B cell (primary cell): ENCODE measurements around the gene NLGN4X. TPM values are rescaled to one million over a fixed set of nuclear protein-coding genes. Genes with fewer than 3 reads are reported as not detected.

Source experiments
- ATAC-seq: fragments of 200-7000 bp; cut with Tn5 transposase; one replicate; pipeline ENCODE4 v1.10.0; 2021; ENCODE audit warnings: low read depth, mild to moderate bottlenecking, moderate number of reproducible peaks, moderate library complexity
- CTCF ChIA-PET: fragments of 350-600 bp; sonication (Branson Sonifier 250); formaldehyde crosslinking; loops from one replicate; lab custom pipeline; 2021; ENCODE audit warnings: antibody characterized with exemption, inconsistent platforms; lab: Charles Lee
- POLR2A ChIA-PET: fragments of 350-600 bp; sonication (Branson Sonifier 250); formaldehyde crosslinking; loops from one replicate; lab custom pipeline; 2021; ENCODE audit warnings: antibody characterized with exemption; lab: Charles Lee
- DNase-seq: peaks from one replicate; pipeline ENCODE4 v3.0.0; 2013
- H2AFZ ChIP-seq: 2 replicates; pipeline ENCODE4 v1.6.1; 2012; ENCODE audit warnings: mild to moderate bottlenecking, low read depth, low read length; ENCODE audit not compliant: insufficient read depth, poor library complexity, severe bottlenecking
- H3K27ac ChIP-seq, 2 donors: 1 replicate in 1 of 2; 2 replicates in 1 of 2; pipeline ENCODE4 v1.5.1; 2012 to 2013; ENCODE audit warnings: low read length in 2 of 2, mild to moderate bottlenecking in 2 of 2, moderate library complexity in 1 of 2
- H3K27me3 ChIP-seq, 4 experiments: fragments of 200-600 bp in 1 of 4; sonication (generic) in 1 of 4; replicated peaks in 1 of 4; 1 replicate in 2 of 4; 2 replicates in 2 of 4; pipeline versions ENCODE4 v1.6.1 to v1.7.0; 2013 to 2016; ENCODE audit warnings: low read length in 3 of 4, mild to moderate bottlenecking in 2 of 4, mixed read lengths in 1 of 4, moderate library complexity in 1 of 4; ENCODE audit not compliant: insufficient read depth in 4 of 4, control insufficient read depth in 3 of 4; ENCODE audit errors: control extremely low read depth in 1 of 4
- H3K36me3 ChIP-seq, 2 experiments: replicated peaks in 1 of 2; 1 replicate in 1 of 2; 2 replicates in 1 of 2; pipeline versions ENCODE4 v1.6.1 to v1.7.1; 2013; ENCODE audit warnings: low read length in 1 of 2; ENCODE audit not compliant: insufficient read depth in 2 of 2, control insufficient read depth in 1 of 2; ENCODE audit errors: control extremely low read depth in 1 of 2, extremely low read depth in 1 of 2
- H3K4me1 ChIP-seq, 2 donors: fragments of 200-600 bp in 1 of 2; sonication (generic) in 1 of 2; 1 replicate in 1 of 2; 2 replicates in 1 of 2; pipeline versions ENCODE4 v1.5.1 to v1.6.1; 2013 to 2017; ENCODE audit warnings: low read length in 2 of 2; ENCODE audit not compliant: control insufficient read depth in 2 of 2, insufficient read depth in 2 of 2
- H3K4me2 ChIP-seq: replicated peaks from 2 replicates; pipeline ENCODE3; 2012; ENCODE audit warnings: mild to moderate bottlenecking, low read depth, low read length; ENCODE audit not compliant: poor library complexity, severe bottlenecking
- H3K4me3 ChIP-seq, 5 experiments: fragments of 200-600 bp in 1 of 5; sonication (generic) in 1 of 5; 1 replicate in 3 of 5; 2 replicates in 2 of 5; pipeline versions ENCODE4 v1.5.1 to v1.7.0; 2011 to 2016; ENCODE audit warnings: low read length in 4 of 5, mild to moderate bottlenecking in 4 of 5, low read depth in 2 of 5, control low read depth in 1 of 5, moderate library complexity in 1 of 5; ENCODE audit not compliant: insufficient read depth in 1 of 5; ENCODE audit errors: control extremely low read depth in 1 of 5, extremely low read depth in 1 of 5
- H3K79me2 ChIP-seq: fragments of 200-600 bp; sonication (generic); one replicate; pipeline ENCODE4 v1.6.0; 2016; ENCODE audit warnings: low read length; ENCODE audit not compliant: control insufficient read depth, insufficient read depth
- H3K9ac ChIP-seq: fragments of 200-600 bp; sonication (generic); 2 replicates; pipeline ENCODE4 v1.6.1; 2017; ENCODE audit warnings: mild to moderate bottlenecking, low read length, moderate library complexity
- H3K9me3 ChIP-seq, 3 donors: one replicate each; pipeline versions ENCODE4 v1.6.1 to v1.7.1; 2013; ENCODE audit warnings: low read length in 2 of 3; ENCODE audit not compliant: control insufficient read depth in 2 of 3, insufficient read depth in 1 of 3; ENCODE audit errors: control extremely low read depth in 1 of 3
- H4K20me1 ChIP-seq: 2 replicates; pipeline ENCODE4 v1.6.0; 2012; ENCODE audit warnings: mild to moderate bottlenecking, low read length; ENCODE audit not compliant: insufficient read depth, control insufficient read depth, poor library complexity, severe bottlenecking
- H3K27ac Mint-ChIP-seq: one replicate; pipeline ENCODE4 v1.8.0; 2021; ENCODE audit warnings: mixed read lengths
- H3K27me3 Mint-ChIP-seq: one replicate; pipeline ENCODE4 v1.8.0; 2021; ENCODE audit warnings: mixed read lengths
- H3K4me1 Mint-ChIP-seq: one replicate; pipeline ENCODE4 v1.8.0; 2021; ENCODE audit warnings: mixed read lengths
- H3K4me3 Mint-ChIP-seq: one replicate; pipeline ENCODE4 v1.8.0; 2021; ENCODE audit warnings: mixed read lengths
- H3K9me3 Mint-ChIP-seq: one replicate; pipeline ENCODE4 v1.8.0; 2022; ENCODE audit warnings: mixed read lengths; ENCODE audit not compliant: insufficient read depth
- CTCF ChIP-seq: fragments of 200-600 bp; IDR thresholded peaks from one replicate; pipeline ENCODE4 v1.8.0; 2022; ENCODE audit warnings: antibody characterized with exemption, mild to moderate bottlenecking
- EZH2 ChIP-seq: IDR thresholded peaks from 2 replicates; pipeline ENCODE4 v1.6.1; 2012; ENCODE audit warnings: borderline replicate concordance, low read depth, mild to moderate bottlenecking, moderate library complexity, low read length; ENCODE audit not compliant: insufficient read depth, poor library complexity, severe bottlenecking
- WGBS: methylation state at CpG from one replicate; pipeline ENCODE4 v1.1.5; 2013; ENCODE audit warnings: missing lambda C conversion rate; ENCODE audit not compliant: insufficient coverage; 5-methylcytosine and 5-hydroxymethylcytosine counted together
- intact Hi-C: fragments of 100-400 bp; cut with micrococcal nuclease; formaldehyde crosslinking; loops from one replicate; pipeline ENCODE4 v1.10.0; 2022
- polyA plus RNA-seq: library from polyadenylated mRNA; depleted of rRNA; stranded (reverse); fragments of >200 nt; gene quantifications from 2 replicates; pipeline ENCODE4 v1.2.3, GENCODE V29; 2012
- total RNA-seq, 2 donors: library from RNA; stranded (reverse); fragments of 120-200 nt in 1 of 2; gene quantifications; 1 replicate in 1 of 2; 2 replicates in 1 of 2; pipeline versions ENCODE4 v1.2.3 to v1.2.4, GENCODE V29; 2013 to 2022

The NLGN4X gene
- total and polyA plus RNA-seq, 2 donors (not counting 1 experiment from before 2014, with no cell fraction given), result 0.09 to 0.34 TPM

- ATAC-seq, result no peak
- Mint-ChIP-seq H3K4me3 (no peak overlapping the region), H3K4me1 (no peaks in the 10 kb centered on the region), H3K27ac (no peak overlapping the region), H3K9me3 (no peaks in the 10 kb centered on the region), H3K27me3 (no peaks in the 10 kb centered on the region)
- Histone ChIP-seq H3K4me3 (no peak overlapping the region), H3K4me2 (no peak overlapping the region), H3K79me2 (no peaks in the 10 kb centered on the region), H3K9me3 (no peaks in the 10 kb centered on the region), H4K20me1 (no peaks in the 10 kb centered on the region), H3K27me3 (no peaks in the 10 kb centered on the region), H3K9ac (no peak overlapping the region), H3K27ac (no peak overlapping the region), H2AFZ (no peak overlapping the region), H3K36me3 (no peaks in the 10 kb centered on the region), H3K4me1 (no peaks in the 10 kb centered on the region)
- no peak for DNase-seq
- WGBS, result no CpG with 5 or more reads among the region's 5 CpGs
- CTCF ChIA-PET, result no interaction called here
- POLR2A ChIA-PET, result no interaction called here
- intact Hi-C loops, result no loop called here
- TF ChIP-seq CTCF, result no peak
- TF ChIP-seq EZH2, result no peak
Measured at GRCh38 chrX:6015423-6015822, 213.2 kb downstream of the NLGN4X start.

GRCh38 chrX:6012357-6012756 is 216.3 kb downstream of the NLGN4X start:
- H3K9me3 Mint-ChIP-seq, result no peaks in the 10 kb centered on the region
- POLR2A ChIA-PET, result no interaction called here
- TF ChIP-seq EZH2 (no peak), CTCF (no peak)
- H3K79me2 ChIP-seq, result no peaks in the 10 kb centered on the region
- H3K9me3 ChIP-seq, result no peaks in the 10 kb centered on the region
- no peak overlapping the region for H3K4me3 ChIP-seq
- DNase-seq (no peak), ATAC-seq (no peak)
- H3K4me1 ChIP-seq, result no peaks in the 10 kb centered on the region
- H3K36me3 ChIP-seq, result no peaks in the 10 kb centered on the region
- no peak overlapping the region for H3K4me2 ChIP-seq
- no peaks in the 10 kb centered on the region for H3K4me1 Mint-ChIP-seq
- H3K27ac ChIP-seq, result no peak overlapping the region
- intact Hi-C loops, result no loop called here
- CTCF ChIA-PET, result no interaction called here
- no peak overlapping the region for H3K4me3 Mint-ChIP-seq
- H3K9ac ChIP-seq, result no peak overlapping the region
- WGBS, result no CpG with 5 or more reads among the region's 2 CpGs
- H4K20me1 ChIP-seq, result no peaks in the 10 kb centered on the region
- H2AFZ ChIP-seq, result no peak overlapping the region
- no peaks in the 10 kb centered on the region for H3K27me3 ChIP-seq
- no peaks in the 10 kb centered on the region for H3K27me3 Mint-ChIP-seq
- H3K27ac Mint-ChIP-seq, result no peak overlapping the region
